ENCODE results near the gene RAI1.

Gene RAI1

GRCh38 chr17:17737961-17738894 lies 57.0 kb downstream of the RAI1 start:
- FAIRE-seq: no peak

GRCh38 chr17:17738901-17739300 lies 57.6 kb downstream of the RAI1 start:
- FAIRE-seq: no peak

GRCh38 chr17:17739388-17740066 lies 58.3 kb downstream of the RAI1 start:
- FAIRE-seq: no peak

GRCh38 chr17:17740615-17741348 lies 59.5 kb downstream of the RAI1 start:
- FAIRE-seq: no peak

- no peak for FAIRE-seq
These were observed 60.2 kb downstream of the RAI1 start for GRCh38 chr17:17741349-17742023.

- no peak for FAIRE-seq
These were observed 60.9 kb downstream of the RAI1 start for GRCh38 chr17:17742133-17742621.

GRCh38 chr17:17742688-17743390 lies 61.6 kb downstream of the RAI1 start:
- FAIRE-seq: no peak

GRCh38 chr17:17743391-17744112 lies 62.3 kb downstream of the RAI1 start:
- FAIRE-seq: no peak

- no peak for FAIRE-seq
These were observed 62.9 kb downstream of the RAI1 start for GRCh38 chr17:17744116-17744515.

GRCh38 chr17:17745476-17746455 lies 64.5 kb downstream of the RAI1 start:
- no peak for FAIRE-seq

GRCh38 chr17:17748179-17748578 lies 66.9 kb downstream of the RAI1 start:
- FAIRE-seq: no peak

- no peak for FAIRE-seq
These were observed 67.3 kb downstream of the RAI1 start for GRCh38 chr17:17748604-17749003.

- FAIRE-seq: no peak
These were observed 67.9 kb downstream of the RAI1 start for GRCh38 chr17:17749025-17749772.

- FAIRE-seq: no peak
These were observed 68.7 kb downstream of the RAI1 start for GRCh38 chr17:17749921-17750320.

- FAIRE-seq: no peak
These were observed 69.6 kb downstream of the RAI1 start for GRCh38 chr17:17750881-17751280.

GRCh38 chr17:17751489-17752088 lies 70.3 kb downstream of the RAI1 start:
- FAIRE-seq: no peak

- FAIRE-seq: no peak
These were observed 71.0 kb downstream of the RAI1 start for GRCh38 chr17:17752089-17752820.

- FAIRE-seq: no peak
These were observed 71.6 kb downstream of the RAI1 start for GRCh38 chr17:17752821-17753321.

Data from endometrium (tissue), 2 donors.